AG08396 (cell line): Measurements from ENCODE around the gene PCNX2.

Experiments used
- DNase-seq: peaks from one replicate; pipeline ENCODE4 v3.0.0; 2012; ENCODE audit warnings: low spot score, mixed read lengths

The PCNX2 gene

GRCh38 chr1:232983817-232984567, 311.5 kb downstream of the PCNX2 start:
- no peak for DNase-seq

GRCh38 chr1:232983375-232983774, 312.1 kb downstream of the PCNX2 start:
- no peak for DNase-seq

GRCh38 chr1:232982238-232982944, 313.1 kb downstream of the PCNX2 start:
- no peak for DNase-seq

- DNase-seq = no peak
Measured at GRCh38 chr1:232980986-232981560, 314.5 kb downstream of the PCNX2 start.

GRCh38 chr1:232980355-232980978, 315.1 kb downstream of the PCNX2 start:
- DNase-seq = no peak

- DNase-seq = no peak
Measured at GRCh38 chr1:232979558-232979957, 316.0 kb downstream of the PCNX2 start.

- peak; percentile 3 for DNase-seq
Measured at GRCh38 chr1:232978815-232979214, 316.7 kb downstream of the PCNX2 start.

- peak; percentile 12 for DNase-seq
Measured at GRCh38 chr1:232978091-232978634, 317.4 kb downstream of the PCNX2 start.

GRCh38 chr1:232974971-232975370, 320.6 kb downstream of the PCNX2 start:
- peak; percentile 53 for DNase-seq

GRCh38 chr1:232973652-232974611, 321.6 kb downstream of the PCNX2 start:
- no peak for DNase-seq

- no peak for DNase-seq
Measured at GRCh38 chr1:232970508-232970907, 325.0 kb downstream of the PCNX2 start.

- no peak for DNase-seq
Measured at GRCh38 chr1:232969799-232970198, 325.7 kb downstream of the PCNX2 start.

- DNase-seq = no peak
Measured at GRCh38 chr1:232968965-232969364, 326.6 kb downstream of the PCNX2 start.

GRCh38 chr1:232968391-232968790, 327.1 kb downstream of the PCNX2 start:
- DNase-seq = no peak

- DNase-seq = no peak
Measured at GRCh38 chr1:232966663-232967062, 328.9 kb downstream of the PCNX2 start.

- no peak for DNase-seq
Measured at GRCh38 chr1:232965912-232966217, 329.7 kb downstream of the PCNX2 start.

GRCh38 chr1:232965124-232965911, 330.2 kb downstream of the PCNX2 start:
- DNase-seq = no peak

GRCh38 chr1:232964601-232965000, 330.9 kb downstream of the PCNX2 start:
- no peak for DNase-seq

GRCh38 chr1:232962761-232963745, 332.5 kb downstream of the PCNX2 start:
- no peak for DNase-seq
